ENCODE measurements around the gene FDX2.

FDX2 gene

DNA sequence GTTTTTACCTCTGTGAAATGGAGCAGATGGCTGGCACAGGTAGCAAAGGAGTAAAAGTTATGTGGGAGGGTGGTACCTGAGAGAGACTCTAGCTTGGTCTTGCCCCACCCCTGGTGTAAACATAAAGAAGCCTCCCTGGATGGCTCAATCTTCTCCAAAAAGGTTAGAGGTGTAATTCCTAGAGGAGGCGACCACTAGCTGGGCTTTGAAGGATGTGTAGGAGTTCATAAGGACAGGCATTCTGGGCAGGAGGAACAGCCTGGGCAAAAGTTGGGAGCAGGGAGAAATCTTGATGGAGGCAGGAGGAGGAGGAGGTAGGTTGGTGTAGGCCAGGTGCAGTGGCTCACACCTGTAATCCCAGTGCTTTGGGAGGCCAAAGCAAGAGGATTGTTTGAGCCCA is 36.9 kb downstream of the FDX2 start:
- Histone ChIP-seq H3K9me3 (no peaks in the 10 kb centered on the region), H3K27me3 (no peaks in the 10 kb centered on the region), H3K4me3 (ENCODE audit: low read depth in 1 of 2, low read length in 1 of 2) (no peak overlapping the region), H3K36me3 (peaks cover 79% of the 10 kb centered on the region), H3K27ac (no peak overlapping the region), H3K4me1 (ENCODE audit: control insufficient read depth in 1 of 2, insufficient read depth in 1 of 2, low read depth in 1 of 2, low read length in 1 of 2) (peaks cover 10 to 13% of the 10 kb centered on the region in 2 experiments)
- TF ChIP-seq, protein P1, sequence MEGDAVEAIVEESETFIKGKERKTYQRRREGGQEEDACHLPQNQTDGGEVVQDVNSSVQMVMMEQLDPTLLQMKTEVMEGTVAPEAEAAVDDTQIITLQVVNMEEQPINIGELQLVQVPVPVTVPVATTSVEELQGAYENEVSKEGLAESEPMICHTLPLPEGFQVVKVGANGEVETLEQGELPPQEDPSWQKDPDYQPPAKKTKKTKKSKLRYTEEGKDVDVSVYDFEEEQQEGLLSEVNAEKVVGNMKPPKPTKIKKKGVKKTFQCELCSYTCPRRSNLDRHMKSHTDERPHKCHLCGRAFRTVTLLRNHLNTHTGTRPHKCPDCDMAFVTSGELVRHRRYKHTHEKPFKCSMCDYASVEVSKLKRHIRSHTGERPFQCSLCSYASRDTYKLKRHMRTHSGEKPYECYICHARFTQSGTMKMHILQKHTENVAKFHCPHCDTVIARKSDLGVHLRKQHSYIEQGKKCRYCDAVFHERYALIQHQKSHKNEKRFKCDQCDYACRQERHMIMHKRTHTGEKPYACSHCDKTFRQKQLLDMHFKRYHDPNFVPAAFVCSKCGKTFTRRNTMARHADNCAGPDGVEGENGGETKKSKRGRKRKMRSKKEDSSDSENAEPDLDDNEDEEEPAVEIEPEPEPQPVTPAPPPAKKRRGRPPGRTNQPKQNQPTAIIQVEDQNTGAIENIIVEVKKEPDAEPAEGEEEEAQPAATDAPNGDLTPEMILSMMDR (IDR thresholded peaks at IDR 0.05) = no peak

DNA sequence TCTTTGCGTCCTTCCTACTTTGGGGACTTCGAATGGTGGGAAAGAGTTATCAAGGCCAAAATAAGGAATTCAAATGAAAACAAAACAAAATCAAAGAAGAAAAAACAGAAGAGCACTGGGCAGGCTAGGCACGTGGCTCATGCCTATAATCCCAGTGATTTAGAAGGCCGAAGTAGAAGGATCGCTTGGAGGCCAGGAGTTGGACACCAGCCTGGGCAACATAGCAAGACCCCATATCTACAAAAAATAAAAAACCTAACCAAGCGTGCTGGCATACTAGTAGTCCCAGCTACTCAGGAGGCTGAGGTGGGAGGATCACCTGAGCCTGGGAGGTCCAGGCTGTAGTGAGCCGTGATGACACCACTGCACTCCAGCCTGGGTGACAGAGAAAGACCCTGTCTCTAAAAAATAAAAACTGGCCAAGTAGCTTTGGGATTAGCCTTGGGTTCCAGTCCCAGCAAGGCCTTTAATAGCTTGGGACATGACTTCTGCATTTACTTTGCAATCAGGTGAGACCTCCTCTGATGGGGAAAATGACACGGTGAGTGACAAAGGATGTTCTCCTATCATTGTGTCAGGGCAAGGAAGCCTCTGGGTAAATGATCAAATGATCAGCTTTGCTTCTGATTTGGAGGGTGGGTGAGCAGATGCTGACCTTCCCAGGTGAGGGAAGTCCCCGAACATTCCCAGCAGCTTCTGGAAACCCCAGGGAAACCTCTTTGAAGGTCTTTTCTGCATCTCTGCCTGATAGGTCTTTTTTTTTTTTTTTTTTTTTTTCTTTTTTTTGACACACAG is 37.8 kb downstream of the FDX2 start:
- H3K9me3 ChIP-seq = no peaks in the 10 kb centered on the region
- TF ChIP-seq, protein P1 (IDR thresholded peaks at IDR 0.05) = no peak
- H3K27me3 ChIP-seq = no peaks in the 10 kb centered on the region
- H3K4me1 ChIP-seq (ENCODE audit: control insufficient read depth in 1 of 2, insufficient read depth in 1 of 2, low read depth in 1 of 2, low read length in 1 of 2) = peaks cover 13 to 15% of the 10 kb centered on the region in 2 experiments
- no peak overlapping the region for H3K27ac ChIP-seq
- H3K36me3 ChIP-seq = peaks cover 69% of the 10 kb centered on the region
- H3K4me3 ChIP-seq (ENCODE audit: low read depth in 1 of 2, low read length in 1 of 2) = no peak overlapping the region

DNA sequence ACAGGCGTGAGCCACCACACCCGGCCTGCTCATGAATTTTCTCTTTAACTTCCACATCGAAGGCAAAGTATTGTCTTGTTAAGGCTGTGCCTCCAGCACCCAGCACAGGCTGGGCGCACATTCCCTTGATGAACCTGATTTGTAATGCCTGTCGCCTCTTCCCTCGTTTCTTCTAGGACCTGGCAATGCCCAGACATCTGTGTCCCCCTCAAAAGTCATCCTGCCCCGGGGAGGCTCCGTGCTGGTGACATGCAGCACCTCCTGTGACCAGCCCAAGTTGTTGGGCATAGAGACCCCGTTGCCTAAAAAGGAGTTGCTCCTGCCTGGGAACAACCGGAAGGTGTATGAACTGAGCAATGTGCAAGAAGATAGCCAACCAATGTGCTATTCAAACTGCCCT is 41.2 kb downstream of the FDX2 start:
- TF ChIP-seq, protein P1 (IDR thresholded peaks at IDR 0.05) = no peak
- Histone ChIP-seq H3K9me3 (no peaks in the 10 kb centered on the region), H3K36me3 (peaks cover 46% of the 10 kb centered on the region), H3K4me3 (ENCODE audit: low read depth in 1 of 2, low read length in 1 of 2) (no peak overlapping the region), H3K4me1 (ENCODE audit: control insufficient read depth in 1 of 2, insufficient read depth in 1 of 2, low read depth in 1 of 2, low read length in 1 of 2) (peaks cover 27 to 38% of the 10 kb centered on the region in 2 experiments), H3K27ac (no peak overlapping the region), H3K27me3 (no peaks in the 10 kb centered on the region)

DNA sequence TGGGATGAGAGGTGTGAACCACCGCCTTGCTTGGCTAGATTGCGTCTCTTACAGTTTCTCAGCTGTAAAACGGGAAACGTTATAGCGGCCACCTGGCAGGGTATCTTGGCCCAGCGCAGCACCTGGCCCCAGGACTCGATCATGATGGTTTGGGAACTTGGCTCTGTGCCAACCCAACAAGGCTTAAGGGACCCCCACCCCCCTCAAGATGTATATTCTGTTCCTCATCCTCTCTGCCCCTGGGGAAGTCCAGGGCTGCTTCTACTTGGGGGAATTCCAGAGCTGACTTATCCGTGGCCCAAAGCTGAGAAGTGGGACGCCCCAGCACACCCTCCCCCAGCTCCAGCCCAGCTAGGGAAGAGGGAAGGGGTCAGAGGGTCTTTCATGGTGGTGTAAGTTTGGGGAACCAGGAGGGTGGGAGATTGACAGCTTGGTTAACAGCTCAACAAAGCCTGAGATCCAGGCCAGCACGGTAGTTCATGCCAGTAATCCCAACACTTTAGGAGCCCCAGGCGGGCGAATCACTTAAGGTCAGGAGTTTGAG is 44.2 kb downstream of the FDX2 start:
- no peaks in the 10 kb centered on the region for H3K9me3 ChIP-seq
- peak overlapping the region; percentile 75 to 84 for H3K4me3 ChIP-seq (ENCODE audit: low read depth in 1 of 2, low read length in 1 of 2)
- peaks cover 22% of the 10 kb centered on the region for H3K36me3 ChIP-seq
- peaks cover 20 to 30% of the 10 kb centered on the region in 2 experiments for H3K4me1 ChIP-seq (ENCODE audit: control insufficient read depth in 1 of 2, insufficient read depth in 1 of 2, low read depth in 1 of 2, low read length in 1 of 2)
- no peaks in the 10 kb centered on the region for H3K27me3 ChIP-seq
- H3K27ac ChIP-seq = peak overlapping the region; percentile 99
- TF ChIP-seq, protein P1 (IDR thresholded peaks at IDR 0.05) = no peak

DNA sequence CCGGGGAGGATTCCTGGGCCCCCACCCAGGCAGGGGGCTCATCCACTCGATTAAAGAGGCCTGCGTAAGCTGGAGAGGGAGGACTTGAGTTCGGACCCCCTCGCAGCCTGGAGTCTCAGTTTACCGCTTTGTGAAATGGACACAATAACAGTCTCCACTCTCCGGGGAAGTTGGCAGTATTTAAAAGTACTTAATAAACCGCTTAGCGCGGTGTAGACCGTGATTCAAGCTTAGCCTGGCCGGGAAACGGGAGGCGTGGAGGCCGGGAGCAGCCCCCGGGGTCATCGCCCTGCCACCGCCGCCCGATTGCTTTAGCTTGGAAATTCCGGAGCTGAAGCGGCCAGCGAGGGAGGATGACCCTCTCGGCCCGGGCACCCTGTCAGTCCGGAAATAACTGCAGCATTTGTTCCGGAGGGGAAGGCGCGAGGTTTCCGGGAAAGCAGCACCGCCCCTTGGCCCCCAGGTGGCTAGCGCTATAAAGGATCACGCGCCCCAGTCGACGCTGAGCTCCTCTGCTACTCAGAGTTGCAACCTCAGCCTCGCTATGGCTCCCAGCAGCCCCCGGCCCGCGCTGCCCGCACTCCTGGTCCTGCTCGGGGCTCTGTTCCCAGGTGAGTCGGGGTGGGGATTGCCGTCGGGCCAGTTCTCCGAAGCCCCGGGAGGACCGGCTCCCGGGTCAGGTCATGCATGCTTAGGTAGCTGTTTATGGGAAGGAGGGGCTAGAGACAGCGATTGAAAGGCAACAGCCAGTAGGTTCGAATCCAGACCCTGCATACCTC is 45.0 kb downstream of the FDX2 start, which contains the start of gene ICAM1:
ICAM1 (plus strand) TSS at position 505 of the 779 bp plus-strand sequence; CDS start at position 545, 40 bp downstream.
- Histone ChIP-seq H3K4me1 (ENCODE audit: control insufficient read depth in 1 of 2, insufficient read depth in 1 of 2, low read depth in 1 of 2, low read length in 1 of 2) (peaks cover 18 to 27% of the 10 kb centered on the region in 2 experiments), H3K9me3 (no peaks in the 10 kb centered on the region), H3K27ac (peak within 1 kb of the TSS; percentile 99), H3K36me3 (peaks cover 15% of the 10 kb centered on the region), H3K27me3 (no peaks in the 10 kb centered on the region), H3K4me3 (ENCODE audit: low read depth in 1 of 2, low read length in 1 of 2) (peak within 1 kb of the TSS; percentile 75 to 84)
- TF ChIP-seq, protein P1 (IDR thresholded peaks at IDR 0.05) = peak; percentile 62

All from neutrophil (primary cell).